Colonic mucosa (tissue), 4 donors: ENCODE data around the gene FAM110D. TPM values are rescaled to one million over a fixed set of nuclear protein-coding genes. Genes with fewer than 3 reads are reported as not detected.

ENCODE experiments used
- DNase-seq: peaks from one replicate; pipeline ENCODE4 v3.0.0-alpha.2; 2020
- H3K27ac ChIP-seq: fragments of 200-600 bp; one replicate; pipeline ENCODE4 v1.8.0; 2021
- H3K27me3 ChIP-seq: fragments of 200-600 bp; one replicate; pipeline ENCODE4 v1.8.0; 2021
- H3K36me3 ChIP-seq: fragments of 200-600 bp; one replicate; pipeline ENCODE4 v1.8.0; 2021
- H3K4me1 ChIP-seq: fragments of 200-600 bp; one replicate; pipeline ENCODE4 v1.8.0; 2021; ENCODE audit warnings: mild to moderate bottlenecking
- H3K4me3 ChIP-seq: fragments of 200-600 bp; one replicate; pipeline ENCODE4 v1.8.0; 2021
- H3K9ac ChIP-seq, 2 donors: one replicate each; pipeline ENCODE4 v1.7.0; 2013; ENCODE audit warnings: control low read depth in 2 of 2, low read depth in 2 of 2, low read length in 2 of 2
- H3K9me3 ChIP-seq: fragments of 200-600 bp; one replicate; pipeline ENCODE4 v1.8.0; 2021
- CTCF ChIP-seq: fragments of 200-600 bp; IDR thresholded peaks from one replicate; pipeline ENCODE4 v1.8.0; 2022; ENCODE audit warnings: antibody characterized with exemption, mild to moderate bottlenecking
- intact Hi-C: fragments of 100-400 bp; cut with DNase I; formaldehyde crosslinking; loops from one replicate; pipeline ENCODE4 v1.14.1; 2022
- total RNA-seq, 2 donors: library from RNA; stranded (reverse); fragmentation: NEBNext Ultra II Directional in 1 of 2; extraction: Animal tissue kit (Norgen Biotek cat#: 25700) in 1 of 2; gene quantifications; one replicate each; pipeline ENCODE4 v1.2.1, GENCODE V29; 2021
- donor health status: healthy.
- donor health status: DM: no; HTN: no; CAD: no.
- donor health status: DM: no; HTN: no; CAD: no.

The FAM110D gene
- total RNA-seq, 2 donors from 2014 or later, result 0.57 to 1.1 TPM

DNA sequence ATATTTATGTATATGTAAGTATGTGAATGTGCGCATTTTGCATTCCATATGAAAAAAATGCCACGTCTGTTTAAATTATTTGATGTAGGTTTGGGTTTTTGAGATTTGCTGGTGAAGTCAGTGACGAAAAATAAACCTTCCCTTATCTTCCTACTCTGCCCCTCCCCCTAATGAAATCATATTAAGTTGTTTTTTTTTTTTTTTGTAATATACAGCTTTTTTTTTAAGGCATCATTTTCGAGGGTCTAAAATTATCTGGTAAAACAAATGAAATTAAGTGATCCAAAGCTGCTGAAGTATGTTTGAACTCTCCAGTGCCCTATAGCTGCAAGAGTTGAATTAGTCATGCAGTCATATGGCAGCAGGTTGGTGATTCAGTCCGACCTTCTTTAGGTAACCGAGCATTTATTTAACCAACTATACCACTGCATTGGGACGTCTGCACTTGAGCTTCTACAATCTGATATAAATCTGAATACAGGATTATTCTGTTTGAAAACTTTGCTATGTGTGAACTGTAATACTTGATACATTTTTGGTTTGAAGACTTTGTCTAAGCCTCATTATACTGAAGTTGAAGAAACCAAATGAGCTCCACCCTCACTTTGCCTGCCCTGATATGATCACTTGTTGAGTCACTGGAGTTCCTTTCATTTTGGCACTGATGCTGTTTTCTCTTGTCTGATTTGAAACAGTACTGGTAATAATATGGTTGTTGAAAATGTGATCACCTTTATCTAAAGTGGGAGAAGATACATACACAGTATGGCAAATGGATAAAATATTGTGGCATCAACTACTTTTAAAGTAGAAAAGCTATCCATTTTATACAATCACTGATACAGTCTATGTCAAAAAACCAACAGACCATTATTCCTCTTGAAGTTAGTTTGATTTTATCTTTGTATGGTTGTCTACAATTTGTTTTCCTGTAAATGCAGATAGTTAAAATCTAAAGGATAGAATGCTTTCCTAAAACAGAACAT, 35.6 kb upstream of the FAM110D start:
- H3K9me3 ChIP-seq, result no peaks in the 10 kb centered on the region
- H3K4me3 ChIP-seq, result no peak overlapping the region
- H3K27me3 ChIP-seq, result no peaks in the 10 kb centered on the region
- DNase-seq, result no peak
- H3K9ac ChIP-seq, result no peak overlapping the region
- H3K4me1 ChIP-seq, result no peaks in the 10 kb centered on the region
- H3K27ac ChIP-seq, result peak overlapping the region; percentile 10
- intact Hi-C loops, result no loop called here
- no peaks in the 10 kb centered on the region for H3K36me3 ChIP-seq
- no peak for TF ChIP-seq CTCF

GRCh38 chr1:26124418-26125331, 34.2 kb upstream of the FAM110D start:
- Histone ChIP-seq H3K9ac (no peak overlapping the region), H3K27ac (peak overlapping the region; percentile 97), H3K27me3 (no peaks in the 10 kb centered on the region), H3K4me1 (no peaks in the 10 kb centered on the region), H3K9me3 (no peaks in the 10 kb centered on the region), H3K36me3 (no peaks in the 10 kb centered on the region), H3K4me3 (no peak overlapping the region)
- intact Hi-C loops, result no loop called here
- no peak for DNase-seq
- no peak for TF ChIP-seq CTCF

DNA sequence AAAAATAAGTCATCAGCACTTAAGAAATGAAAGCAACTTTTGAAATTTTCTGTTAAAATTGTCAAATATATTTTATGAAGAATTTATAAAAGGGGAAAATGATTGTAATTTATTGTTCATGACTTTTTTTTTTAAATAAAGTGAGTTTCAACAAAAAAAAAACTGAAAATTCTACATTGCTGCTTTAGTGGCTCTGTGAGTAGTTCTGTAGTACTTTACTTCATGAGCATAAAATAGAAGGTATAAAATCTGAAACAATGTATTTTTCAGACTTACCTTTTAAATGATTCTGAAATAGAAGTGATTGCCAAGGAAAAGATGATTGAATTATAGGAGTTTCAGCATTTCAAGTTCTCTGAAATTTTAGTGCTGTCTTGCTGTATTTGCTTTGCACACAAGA, 33.5 kb upstream of the FAM110D start:
- H3K36me3 ChIP-seq, result no peaks in the 10 kb centered on the region
- no peak overlapping the region for H3K4me3 ChIP-seq
- H3K9me3 ChIP-seq, result no peaks in the 10 kb centered on the region
- intact Hi-C loops, result no loop called here
- H3K27me3 ChIP-seq, result no peaks in the 10 kb centered on the region
- no peak for TF ChIP-seq CTCF
- peak overlapping the region; percentile 97 for H3K27ac ChIP-seq
- H3K4me1 ChIP-seq, result no peaks in the 10 kb centered on the region
- DNase-seq, result no peak
- H3K9ac ChIP-seq, result peak overlapping the region in 1 of 2 donors; percentile 43

- H3K9ac ChIP-seq, result peak overlapping the region in 1 of 2 donors; percentile 43
- no peaks in the 10 kb centered on the region for H3K36me3 ChIP-seq
- no peak for DNase-seq
- no peaks in the 10 kb centered on the region for H3K9me3 ChIP-seq
- intact Hi-C loops, result no loop called here
- H3K27me3 ChIP-seq, result no peaks in the 10 kb centered on the region
- no peak overlapping the region for H3K4me3 ChIP-seq
- no peaks in the 10 kb centered on the region for H3K4me1 ChIP-seq
- H3K27ac ChIP-seq, result peak overlapping the region; percentile 97
- no peak for TF ChIP-seq CTCF
Measured at GRCh38 chr1:26125946-26126320, 32.9 kb upstream of the FAM110D start.

DNA sequence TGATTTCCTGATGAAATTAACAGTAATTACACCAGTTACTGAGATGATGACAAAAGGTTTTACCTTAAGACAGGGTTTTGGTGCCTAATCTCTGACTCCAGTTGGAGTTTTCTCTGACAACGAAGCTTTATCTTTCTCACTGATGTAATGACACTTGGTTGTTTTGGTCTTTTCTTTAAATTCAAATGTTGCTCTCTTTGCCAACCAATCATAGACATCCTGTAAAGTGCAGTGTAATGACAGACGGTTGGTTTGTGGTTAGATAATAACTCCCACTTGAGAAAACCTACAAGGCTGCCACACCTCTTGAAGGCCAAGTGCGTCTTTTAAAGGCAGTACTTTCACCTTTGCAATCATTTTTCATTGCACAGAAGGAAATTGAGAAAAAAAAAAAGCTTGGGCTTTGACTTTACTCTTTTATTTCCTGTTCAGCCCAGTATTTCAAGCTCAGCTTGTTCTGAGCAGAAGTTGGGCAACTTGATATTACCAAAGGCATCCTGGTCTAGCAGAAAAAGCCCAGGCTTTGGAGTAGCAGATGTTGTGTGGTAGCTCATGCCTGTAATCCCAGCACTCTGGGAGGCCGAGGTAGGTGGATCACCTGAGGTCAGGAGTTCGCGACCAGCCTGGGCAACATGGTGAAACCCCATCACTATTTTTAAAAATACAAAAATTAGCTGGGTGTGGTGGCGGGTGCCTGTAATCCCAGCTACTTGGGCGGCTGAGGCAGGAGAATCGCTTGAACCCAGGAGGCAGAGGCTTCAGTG, 32.4 kb upstream of the FAM110D start:
- Histone ChIP-seq H3K9ac (peak overlapping the region in 1 of 2 donors; percentile 73), H3K36me3 (no peaks in the 10 kb centered on the region), H3K4me1 (no peaks in the 10 kb centered on the region), H3K27ac (peak overlapping the region; percentile 97), H3K4me3 (peak overlapping the region; percentile 38), H3K9me3 (no peaks in the 10 kb centered on the region), H3K27me3 (no peaks in the 10 kb centered on the region)
- no peak for TF ChIP-seq CTCF
- intact Hi-C loops, result no loop called here
- DNase-seq, result peak; percentile 73
